Articular chondrocyte of knee joint (primary cell): ENCODE measurements around the gene LRGUK. TPM values are rescaled to one million over a fixed set of nuclear protein-coding genes. Genes with fewer than 3 reads are reported as not detected.

Experiments used
- total RNA-seq: library from RNA; depleted of rRNA; stranded (reverse); fragments of >200 nt; gene quantifications from 2 replicates; pipeline ENCODE4 v1.2.3, GENCODE V29; 2012

Gene LRGUK, protein sequence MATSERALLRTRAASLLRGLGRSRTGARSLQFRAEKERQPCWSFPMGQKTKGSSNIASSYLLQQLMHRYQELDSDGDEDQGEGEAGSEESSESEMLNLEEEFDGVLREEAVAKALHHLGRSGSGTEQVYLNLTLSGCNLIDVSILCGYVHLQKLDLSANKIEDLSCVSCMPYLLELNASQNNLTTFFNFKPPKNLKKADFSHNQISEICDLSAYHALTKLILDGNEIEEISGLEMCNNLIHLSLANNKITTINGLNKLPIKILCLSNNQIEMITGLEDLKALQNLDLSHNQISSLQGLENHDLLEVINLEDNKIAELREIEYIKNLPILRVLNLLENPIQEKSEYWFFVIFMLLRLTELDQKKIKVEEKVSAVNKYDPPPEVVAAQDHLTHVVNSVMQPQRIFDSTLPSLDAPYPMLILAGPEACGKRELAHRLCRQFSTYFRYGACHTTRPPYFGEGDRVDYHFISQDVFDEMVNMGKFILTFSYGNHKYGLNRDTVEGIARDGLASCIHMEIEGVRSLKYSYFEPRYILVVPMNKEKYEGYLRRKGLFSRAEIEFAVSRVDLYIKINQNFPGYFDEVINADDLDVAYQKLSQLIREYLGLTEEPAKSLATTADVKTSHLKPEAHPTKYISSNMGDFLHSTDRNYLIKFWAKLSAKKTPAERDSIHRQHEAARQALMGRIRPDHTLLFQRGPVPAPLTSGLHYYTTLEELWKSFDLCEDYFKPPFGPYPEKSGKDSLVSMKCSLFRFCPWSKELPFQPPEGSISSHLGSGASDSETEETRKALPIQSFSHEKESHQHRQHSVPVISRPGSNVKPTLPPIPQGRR
- total RNA-seq = 0.26 and 0.76 TPM in 2 replicates

DNA sequence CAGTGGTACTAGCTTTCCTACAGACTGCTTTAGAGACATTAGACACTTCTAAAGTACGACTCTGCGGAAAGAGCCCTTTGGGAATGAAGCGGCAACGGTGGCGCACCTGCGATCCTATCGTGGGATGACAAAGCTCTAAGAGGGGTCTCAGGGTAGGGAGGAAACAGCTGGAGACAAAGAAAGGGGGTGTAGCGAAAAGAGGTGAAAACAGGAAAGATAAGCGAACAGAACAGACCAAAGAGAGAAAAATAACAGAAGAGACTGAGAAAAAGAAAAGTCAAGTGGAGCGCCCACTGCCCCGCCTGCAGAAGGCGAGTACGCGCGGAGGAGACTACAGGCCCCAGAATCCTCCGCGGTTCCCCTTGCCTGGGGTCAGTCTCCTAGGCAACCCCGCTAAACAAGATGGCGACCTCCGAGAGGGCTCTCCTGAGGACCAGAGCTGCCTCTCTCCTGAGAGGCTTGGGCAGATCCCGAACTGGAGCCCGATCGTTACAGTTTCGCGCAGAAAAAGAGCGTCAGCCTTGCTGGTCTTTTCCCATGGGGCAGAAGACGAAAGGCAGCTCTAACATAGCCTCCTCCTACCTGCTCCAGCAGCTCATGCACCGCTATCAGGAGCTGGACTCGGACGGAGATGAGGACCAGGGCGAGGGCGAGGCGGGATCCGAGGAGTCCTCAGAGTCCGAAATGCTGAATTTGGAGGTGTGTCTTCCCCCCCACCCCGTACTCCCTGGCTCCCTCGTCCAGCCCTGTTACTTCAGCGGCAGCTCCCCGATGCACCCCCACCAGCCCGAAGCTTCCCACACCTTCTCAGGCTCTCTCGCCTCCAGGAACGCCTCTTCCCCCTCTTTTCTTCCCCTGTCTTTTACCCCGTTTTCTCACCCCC is at the start of gene LRGUK:
LRGUK (plus strand) TSS at position 375 of the 883 bp plus-strand sequence; CDS start at position 403, 28 bp downstream.

Other genes starting within 250 kb of the LRGUK start
- gene SLC35B4, start 189.6 kb downstream of the LRGUK start, total RNA-seq = 25.7 and 26.9 TPM in 2 replicates